CD4-positive, alpha-beta T cell treated with Interleukin-15 for 4 hours (primary cell): ENCODE measurements around the gene GRHL3.

Experiments used
- DNase-seq: peaks from one replicate; pipeline ENCODE4 v3.0.0-alpha.2; 2020; ENCODE audit warnings: low spot score

GRHL3 gene

DNA sequence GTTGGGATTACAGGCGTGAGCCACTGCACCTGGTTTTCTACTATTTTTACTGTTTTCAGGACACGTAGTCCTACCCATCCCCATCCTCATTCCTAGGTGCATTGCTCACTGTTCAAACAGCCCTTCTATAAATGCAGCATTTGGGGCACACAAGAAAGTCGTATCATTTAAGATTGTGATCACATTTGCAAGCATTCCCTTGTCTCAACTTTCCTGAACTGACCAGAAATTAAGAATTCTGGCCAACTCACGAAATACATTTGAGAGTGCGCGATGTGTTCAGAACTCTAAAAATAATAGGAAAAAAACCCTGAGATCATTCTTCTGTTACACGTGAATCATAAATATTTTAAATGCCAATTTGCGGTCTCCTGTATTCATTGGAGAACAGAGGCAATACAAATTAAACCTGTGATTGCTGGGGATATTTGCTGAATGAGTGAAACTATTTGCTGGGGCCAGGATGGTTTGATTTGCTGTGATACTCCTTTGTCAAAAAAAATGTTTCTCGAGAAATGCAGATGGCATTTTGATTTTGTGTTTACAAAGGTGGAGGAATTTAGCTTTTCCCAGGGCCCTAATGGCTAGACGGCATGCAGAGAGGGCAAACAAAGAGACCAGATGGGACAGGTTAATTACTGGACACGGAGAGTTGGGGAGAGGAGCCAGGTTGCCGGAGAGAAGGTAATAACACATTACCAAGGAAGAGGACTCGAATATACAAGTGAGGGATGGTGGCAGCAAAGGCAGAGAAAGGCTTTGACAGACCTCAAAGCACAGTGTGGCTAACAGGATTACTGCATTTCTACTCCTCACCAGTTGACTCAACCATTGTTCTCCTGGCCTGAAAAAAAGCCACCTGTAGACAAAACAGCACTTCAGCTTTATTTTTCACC, 56.0 kb downstream of the GRHL3 start:
- no peak for DNase-seq

- DNase-seq: no peak
These were observed 60.7 kb downstream of the GRHL3 start for GRCh38 chr1:24379733-24380315.

GRCh38 chr1:24380508-24380907, 61.4 kb downstream of the GRHL3 start:
- DNase-seq: no peak

DNA sequence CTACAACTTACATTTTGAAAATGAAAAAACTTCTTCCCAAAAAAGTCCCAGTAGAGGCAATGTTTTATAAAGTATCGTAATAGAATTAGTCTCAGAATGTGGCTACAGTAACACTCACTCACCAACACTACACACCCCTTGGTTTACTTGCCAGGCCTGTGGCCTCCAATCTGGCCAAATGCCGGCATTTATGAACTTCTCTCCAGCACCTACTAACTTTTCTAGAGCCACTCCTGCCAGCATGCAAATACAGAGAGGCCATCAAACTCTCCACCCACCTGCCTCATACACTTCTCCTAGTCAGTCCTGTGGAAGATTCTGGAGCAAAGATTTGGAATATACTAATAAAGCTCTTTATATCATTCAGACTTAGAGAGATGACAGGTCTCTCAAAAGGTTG, 62.1 kb downstream of the GRHL3 start:
- DNase-seq: no peak

GRCh38 chr1:24382165-24382577, 63.0 kb downstream of the GRHL3 start:
- DNase-seq: no peak

GRCh38 chr1:24383381-24383940, 64.3 kb downstream of the GRHL3 start:
- no peak for DNase-seq

- peak; percentile 44 for DNase-seq
These were observed 65.3 kb downstream of the GRHL3 start for GRCh38 chr1:24384251-24385090.

- DNase-seq: no peak
These were observed 66.2 kb downstream of the GRHL3 start for GRCh38 chr1:24385160-24385940.

- DNase-seq: no peak
These were observed 67.1 kb downstream of the GRHL3 start for GRCh38 chr1:24386241-24386640.

DNA sequence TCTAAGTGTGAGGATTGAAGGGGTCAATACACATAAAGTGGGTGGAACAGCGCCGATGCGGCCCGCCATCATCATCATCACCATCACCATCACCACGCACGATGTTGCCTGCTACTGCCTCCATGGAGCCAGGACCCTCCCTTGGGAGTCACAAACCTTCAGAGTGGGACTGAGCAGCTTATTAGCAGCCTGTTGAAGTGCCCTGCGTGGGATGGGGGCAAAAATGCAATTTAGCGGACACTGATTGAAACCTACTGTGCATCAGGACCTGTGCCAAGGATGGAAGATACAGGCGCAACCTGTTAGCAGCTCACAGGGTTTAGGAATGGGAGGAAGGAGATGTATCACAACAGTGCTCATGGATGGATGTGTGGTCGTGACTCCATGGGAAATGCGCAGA, 67.8 kb downstream of the GRHL3 start:
- DNase-seq: no peak

- no peak for DNase-seq
These were observed 68.5 kb downstream of the GRHL3 start for GRCh38 chr1:24387636-24388175.

GRCh38 chr1:24388331-24388885, 69.3 kb downstream of the GRHL3 start:
- no peak for DNase-seq

DNA sequence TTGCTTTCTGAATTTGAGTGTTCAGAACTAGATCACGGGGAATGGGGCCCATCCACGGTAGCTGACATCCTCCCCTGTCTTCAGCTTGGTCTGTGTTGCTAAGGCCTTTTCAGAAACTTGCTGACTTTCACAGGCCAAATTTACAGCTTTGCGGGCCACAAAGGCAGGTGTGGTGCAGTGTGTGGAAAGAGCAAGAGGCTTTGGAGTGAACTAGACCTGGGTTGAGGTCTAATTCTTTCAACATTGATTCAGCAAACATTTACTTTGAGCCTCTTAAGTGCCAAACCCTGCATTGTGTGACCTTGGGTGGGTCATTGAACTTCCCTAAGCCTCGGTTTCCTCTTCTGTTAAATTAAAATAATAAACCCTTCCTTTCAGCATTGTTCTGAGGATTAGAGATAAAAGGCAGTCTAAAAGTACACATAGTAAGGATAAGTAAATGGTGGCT, 70.1 kb downstream of the GRHL3 start:
- DNase-seq: no peak

DNA sequence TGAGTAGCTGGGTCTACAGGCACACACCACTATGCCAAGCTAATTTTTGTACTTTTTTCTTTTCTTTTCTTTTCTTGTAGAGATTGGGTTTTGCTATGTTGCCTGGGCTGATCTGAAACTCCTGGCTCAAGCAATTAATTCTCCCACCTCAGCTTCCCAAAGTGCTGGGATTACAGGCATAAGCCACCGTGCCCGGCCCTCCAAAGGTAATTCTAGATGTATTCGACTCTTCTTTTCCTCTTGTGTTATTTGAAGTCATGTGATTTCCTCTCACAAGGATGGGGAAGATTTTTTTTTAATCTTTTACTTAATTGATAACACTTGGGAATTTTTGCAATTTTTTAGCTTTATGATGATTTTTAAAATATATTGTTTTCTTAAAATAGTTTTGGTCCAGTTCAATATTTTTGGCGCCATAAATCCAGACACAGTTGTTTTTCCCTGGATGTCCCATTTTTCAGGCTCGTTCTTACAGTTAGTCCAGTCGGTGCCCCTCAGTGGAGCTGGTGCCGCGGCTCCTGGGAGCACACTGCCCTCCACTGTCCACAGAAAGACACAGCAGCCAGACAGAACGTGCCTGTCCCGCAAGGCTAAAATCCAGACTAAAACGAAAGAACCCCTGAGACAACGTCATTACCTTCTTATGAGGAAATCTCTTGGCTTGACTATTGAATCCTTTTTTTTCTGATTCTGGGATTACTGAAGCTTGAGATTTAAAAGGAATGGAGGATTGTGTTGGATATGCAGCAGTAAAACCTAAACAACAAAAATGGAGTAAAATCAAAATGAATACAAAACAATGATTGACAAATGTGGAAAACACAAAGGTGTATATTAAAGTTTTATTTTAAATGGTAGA, 72.0 kb downstream of the GRHL3 start:
- peak; percentile 75 for DNase-seq

- peak; percentile 69 for DNase-seq
These were observed 72.9 kb downstream of the GRHL3 start for GRCh38 chr1:24391882-24392603.

GRCh38 chr1:24392604-24392946, 73.4 kb downstream of the GRHL3 start:
- DNase-seq: no peak

GRCh38 chr1:24392982-24393650, 74.0 kb downstream of the GRHL3 start:
- DNase-seq: no peak

DNA sequence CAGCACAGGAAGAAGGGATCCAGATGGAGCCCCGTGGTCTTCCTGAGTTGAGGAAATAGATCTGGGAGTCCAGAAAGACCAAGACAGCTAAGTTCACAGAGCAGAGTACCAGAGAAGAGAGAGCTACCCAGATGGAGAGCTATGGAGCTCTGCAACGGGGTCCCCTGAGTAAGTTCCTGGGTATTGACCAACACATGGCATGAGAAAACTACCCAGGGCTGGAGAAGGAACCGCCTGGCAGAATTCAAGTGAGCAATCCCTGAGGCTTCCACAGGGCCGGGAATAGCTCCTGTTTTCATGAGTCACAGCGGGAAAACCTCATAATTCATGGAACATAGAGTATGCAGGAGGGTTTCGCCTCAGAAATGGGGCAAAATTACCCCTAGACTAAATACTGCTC, 74.7 kb downstream of the GRHL3 start:
- no peak for DNase-seq

- DNase-seq: no peak
These were observed 80.9 kb downstream of the GRHL3 start for GRCh38 chr1:24400065-24400464.
